Fibroblast of lung (primary cell): ENCODE measurements around the gene CRB1. TPM values are rescaled to one million over a fixed set of nuclear protein-coding genes. Genes with fewer than 3 reads are reported as not detected.
A peak's percentile ranks its signal among the peaks of the same experiment; 100 is the strongest.

ENCODE experiments used
- DNase-seq, 2 donors: peaks; one replicate each; pipeline versions ENCODE4 v3.0.0 to v3.0.0-alpha.2; 2010; ENCODE audit warnings: low read depth in 2 of 2
- H2AFZ ChIP-seq: 2 replicates; pipeline ENCODE4 v1.5.1; 2012; ENCODE audit warnings: low read length, control low read depth, inconsistent platforms
- H3K27ac ChIP-seq: 2 replicates; pipeline ENCODE4 v1.5.1; 2011; ENCODE audit warnings: low read length, control low read depth; ENCODE audit not compliant: insufficient read depth
- H3K27me3 ChIP-seq: 2 replicates; pipeline ENCODE4 v1.5.1; 2011; ENCODE audit warnings: mild to moderate bottlenecking, low read length; ENCODE audit not compliant: control insufficient read depth, insufficient read depth
- H3K36me3 ChIP-seq: 2 replicates; pipeline ENCODE4 v1.5.1; 2011; ENCODE audit warnings: low read length; ENCODE audit not compliant: control insufficient read depth, insufficient read depth
- H3K4me1 ChIP-seq: 2 replicates; pipeline ENCODE4 v1.5.1; 2011; ENCODE audit warnings: low read length; ENCODE audit not compliant: control insufficient read depth, insufficient read depth; ENCODE audit errors: extremely low read depth
- H3K4me2 ChIP-seq: 2 replicates; pipeline ENCODE4 v1.5.1; 2011; ENCODE audit warnings: low read length, control low read depth; ENCODE audit not compliant: insufficient read depth; ENCODE audit errors: extremely low read depth
- H3K4me3 ChIP-seq, 4 experiments: fragments of 200-600 bp in 1 of 4; sonication (generic) in 1 of 4; replicated peaks in 1 of 4; 2 replicates each; pipeline ENCODE4 v1.5.1; 2011 to 2016; ENCODE audit warnings: low read length in 4 of 4, low read depth in 3 of 4, mild to moderate bottlenecking in 3 of 4, control low read depth in 2 of 4, inconsistent platforms in 1 of 4, mixed read lengths in 1 of 4; ENCODE audit not compliant: insufficient read depth in 1 of 4; ENCODE audit errors: control extremely low read depth in 1 of 4
- H3K79me2 ChIP-seq: 2 replicates; pipeline ENCODE4 v1.5.1; 2012; ENCODE audit warnings: mild to moderate bottlenecking, low read length, inconsistent platforms; ENCODE audit not compliant: control insufficient read depth, insufficient read depth
- H3K9ac ChIP-seq: 2 replicates; pipeline ENCODE4 v1.5.1; 2011; ENCODE audit warnings: mild to moderate bottlenecking, low read length, control low read depth; ENCODE audit not compliant: insufficient read depth
- H3K9me3 ChIP-seq: 2 replicates; pipeline ENCODE4 v1.5.1; 2012; ENCODE audit warnings: low read depth, low read length; ENCODE audit not compliant: control insufficient read depth, insufficient read depth
- H4K20me1 ChIP-seq: 2 replicates; pipeline ENCODE4 v1.5.1; 2011; ENCODE audit warnings: low read length; ENCODE audit not compliant: control insufficient read depth, insufficient read depth; ENCODE audit errors: extremely low read depth
- CTCF ChIP-seq, 2 donors: IDR thresholded peaks in 1 of 2; conservative IDR thresholded peaks in 1 of 2; 1 replicate in 1 of 2; 2 replicates in 1 of 2; pipeline ENCODE4 v1.5.1; 2011 to 2012; ENCODE audit warnings: low read length in 2 of 2, control low read depth in 1 of 2, inconsistent platforms in 1 of 2, low read depth in 1 of 2, mild to moderate bottlenecking in 1 of 2
- EZH2 ChIP-seq: IDR thresholded peaks from 2 replicates; pipeline ENCODE4 v1.5.1; 2012; ENCODE audit warnings: low read length, control low read depth, mild to moderate bottlenecking; ENCODE audit errors: missing control alignments
- polyA plus RNA-seq, 2 donors: library from polyadenylated mRNA; depleted of rRNA in 1 of 2; stranded (reverse) in 1 of 2; unstranded in 1 of 2; fragments of >200 nt; gene quantifications; 2 replicates each; pipeline ENCODE4 v1.2.1, GENCODE V29; 2011 to 2012; ENCODE audit warnings: missing spikeins in 1 of 2
- total RNA-seq: library from RNA; depleted of rRNA; stranded (reverse); fragments of >200 nt; gene quantifications from 2 replicates; pipeline ENCODE4 v1.2.1, GENCODE V29; 2014

The CRB1 gene
- total and polyA plus RNA-seq, 2 donors (not counting 1 experiment from before 2014, with no cell fraction given), result 0.05 to 0.66 TPM

GRCh38 chr1:197287863-197288262 is 19.8 kb downstream of the CRB1 start:
- no peaks in the 10 kb centered on the region for H3K27me3 ChIP-seq
- H3K9me3 ChIP-seq, result no peaks in the 10 kb centered on the region
- no peak for DNase-seq
- H3K4me1 ChIP-seq, result no peaks in the 10 kb centered on the region
- H4K20me1 ChIP-seq, result no peaks in the 10 kb centered on the region
- no peaks in the 10 kb centered on the region for H3K36me3 ChIP-seq
- H3K4me2 ChIP-seq, result no peak overlapping the region
- H3K4me3 ChIP-seq, result no peak overlapping the region
- no peak for TF ChIP-seq EZH2
- no peak for TF ChIP-seq CTCF (conservative IDR thresholded peaks at IDR 0.05 in 1 of 2, IDR thresholded peaks at IDR 0.05 in 1 of 2; ENCODE audit: low read depth in 1 of 2, low read length in 2 of 2)
- no peaks in the 10 kb centered on the region for H3K79me2 ChIP-seq
- H2AFZ ChIP-seq, result no peak overlapping the region
- H3K27ac ChIP-seq, result no peak overlapping the region
- H3K9ac ChIP-seq, result no peak overlapping the region

DNA sequence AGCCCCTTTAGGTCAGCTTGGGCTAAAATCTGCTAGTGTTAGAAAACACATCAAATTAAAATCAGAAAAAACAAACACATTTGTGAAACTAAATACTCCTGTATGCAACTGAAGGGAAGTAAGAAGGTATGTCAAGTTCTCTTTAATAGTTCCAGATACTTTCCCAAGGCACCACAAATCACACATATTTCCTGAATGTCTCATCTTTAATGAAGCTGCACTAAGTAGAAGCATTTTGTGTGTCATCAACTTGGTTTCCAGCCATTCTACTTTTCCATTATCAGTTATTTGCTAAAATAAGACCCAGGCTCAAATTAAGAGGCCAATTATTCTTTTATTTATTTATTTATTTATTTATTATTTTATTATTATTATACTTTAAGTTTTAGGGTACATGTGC is 34.7 kb downstream of the CRB1 start:
- Histone ChIP-seq H3K4me2 (no peak overlapping the region), H3K36me3 (no peaks in the 10 kb centered on the region), H4K20me1 (no peaks in the 10 kb centered on the region), H2AFZ (no peak overlapping the region), H3K27ac (no peak overlapping the region), H3K4me3 (no peak overlapping the region), H3K4me1 (no peaks in the 10 kb centered on the region), H3K79me2 (no peaks in the 10 kb centered on the region), H3K9ac (no peak overlapping the region), H3K9me3 (no peaks in the 10 kb centered on the region), H3K27me3 (no peaks in the 10 kb centered on the region)
- TF ChIP-seq EZH2 (no peak), CTCF (conservative IDR thresholded peaks at IDR 0.05 in 1 of 2, IDR thresholded peaks at IDR 0.05 in 1 of 2; ENCODE audit: low read depth in 1 of 2, low read length in 2 of 2) (no peak)
- peak in 1 of 2 donors; percentile 88 for DNase-seq

- Histone ChIP-seq H3K4me2 (no peak overlapping the region), H3K9ac (no peak overlapping the region), H3K36me3 (no peaks in the 10 kb centered on the region), H4K20me1 (no peaks in the 10 kb centered on the region), H3K4me3 (no peak overlapping the region), H3K27me3 (no peaks in the 10 kb centered on the region), H2AFZ (no peak overlapping the region), H3K27ac (no peak overlapping the region), H3K79me2 (no peaks in the 10 kb centered on the region), H3K9me3 (no peaks in the 10 kb centered on the region), H3K4me1 (no peaks in the 10 kb centered on the region)
- DNase-seq, result peak in 1 of 2 donors; percentile 26
- TF ChIP-seq CTCF (conservative IDR thresholded peaks at IDR 0.05 in 1 of 2, IDR thresholded peaks at IDR 0.05 in 1 of 2; ENCODE audit: low read depth in 1 of 2, low read length in 2 of 2), result no peak
- TF ChIP-seq EZH2, result no peak
Observed at GRCh38 chr1:197303463-197303862, 35.4 kb downstream of the CRB1 start.
